GM23248 (cell line): ENCODE results near the gene ATXN7L1.

Experiments used
- EZH2 ChIP-seq: fragments of 200-600 bp; sonication (generic); IDR thresholded peaks from 2 replicates; pipeline ENCODE4 v1.6.1; 2018; ENCODE audit warnings: antibody characterized with exemption, mild to moderate bottlenecking; ENCODE audit not compliant: insufficient read depth, poor library complexity, severe bottlenecking
- EZH2phosphoT487 ChIP-seq: fragments of 200-600 bp; sonication (generic); IDR thresholded peaks from 2 replicates; pipeline ENCODE4 v1.6.1; 2018; ENCODE audit warnings: antibody characterized with exemption, moderate library complexity, mild to moderate bottlenecking, low read depth; ENCODE audit not compliant: insufficient read depth

DNA sequence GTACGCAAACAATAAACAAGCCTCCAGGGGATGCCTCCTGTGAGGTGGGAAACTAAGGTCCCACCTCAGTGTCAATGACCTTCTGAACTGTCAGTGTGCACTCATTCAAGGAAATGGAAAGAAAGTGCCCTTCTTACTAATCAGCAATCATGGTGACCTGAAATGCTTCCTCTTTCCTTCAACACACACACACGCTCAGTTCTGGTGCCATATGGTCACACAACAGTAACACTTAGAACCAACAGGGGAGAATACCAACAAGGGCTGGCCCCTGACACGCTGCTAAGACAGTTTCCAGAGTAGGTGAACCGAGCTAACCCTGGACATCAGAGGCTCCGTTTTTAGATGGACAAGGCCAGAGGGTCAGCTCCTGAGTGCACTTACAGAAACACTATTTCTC is 253.0 kb downstream of the ATXN7L1 start:
- TF ChIP-seq EZH2: no peak
- TF ChIP-seq EZH2phosphoT487: no peak
